Heart left ventricle (tissue), 13 donors: ENCODE measurements around the gene CDCA3.

Experiments
- POLR2A ChIP-seq, 2 donors: fragments of 450-650 bp; IDR thresholded peaks; one replicate each; pipeline ENCODE4 v1.6.1; 2017; ENCODE audit warnings: antibody characterized with exemption in 2 of 2, mild to moderate bottlenecking in 2 of 2, moderate library complexity in 2 of 2
- TF ChIP-seq, protein P1 (sequence below), 12 donors: fragments of 200-600 bp; sonication (generic) in 4 of 12; IDR thresholded peaks; one replicate each; pipeline versions ENCODE4 v1.5.0 to v1.8.0; 2018 to 2022; ENCODE audit warnings: antibody characterized with exemption in 12 of 12, mild to moderate bottlenecking in 5 of 12
- donor health status: ischemic (EF 13 %, LVEDD 7.1; RV severe dilation, severe dysfunction).
- donor health status: DM: no; HTN: yes; CAD: no.
- donor health status: DM: no; HTN: no; CAD: no.
- donor health status: ischemic (EF 25% LVEDD 6.9; RV normal size, moderate dysfunction).
- donor health status: ischemic (EF 25% LVEDD 5.7; RV mildly dilated, moderate dysfunction).
- donor health status: ischemic (EF 35%, LVEDD 5.7; RV mildly dilated, moderate dysfunction).
- donor health status: nonischemic (EF 11% LVEDD 7.7; RV severe dilation, severe dysfunction).
- donor health status: DM: yes; HTN: yes; CAD: no.
- donor health status: PGD.
- donor health status: ischemic (EF 29% LVEDD 5.4; RV normal size, mild dysfunction).
- donor health status: nonischemic (EF 23%, LVEDD 6.1; RV moderate dilation, normal function).

DNA sequence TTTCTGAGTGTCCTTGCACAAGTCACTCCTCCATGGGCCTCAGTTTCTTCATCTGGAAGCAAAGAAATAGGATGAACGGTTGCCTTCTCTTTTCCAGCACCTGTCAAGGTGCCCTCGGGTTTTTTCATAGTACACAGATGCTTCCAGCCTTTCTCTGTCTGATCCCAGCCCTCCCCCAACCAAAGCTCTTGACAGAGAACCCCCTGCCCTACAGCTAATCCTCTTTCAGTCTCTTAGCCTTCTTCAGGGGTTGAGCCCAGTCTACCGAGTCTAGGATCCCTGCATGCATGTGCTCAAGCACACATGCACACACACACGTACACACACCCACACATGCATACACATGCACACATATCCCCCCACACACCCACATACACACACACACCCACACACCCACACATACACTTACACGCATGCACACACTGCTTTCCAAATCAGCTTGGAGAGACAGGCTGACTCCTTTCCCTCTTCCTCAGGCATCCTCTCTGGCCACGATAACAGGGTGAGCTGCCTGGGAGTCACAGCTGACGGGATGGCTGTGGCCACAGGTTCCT, 4.7 kb downstream of the CDCA3 start:
- TF ChIP-seq, protein P1, sequence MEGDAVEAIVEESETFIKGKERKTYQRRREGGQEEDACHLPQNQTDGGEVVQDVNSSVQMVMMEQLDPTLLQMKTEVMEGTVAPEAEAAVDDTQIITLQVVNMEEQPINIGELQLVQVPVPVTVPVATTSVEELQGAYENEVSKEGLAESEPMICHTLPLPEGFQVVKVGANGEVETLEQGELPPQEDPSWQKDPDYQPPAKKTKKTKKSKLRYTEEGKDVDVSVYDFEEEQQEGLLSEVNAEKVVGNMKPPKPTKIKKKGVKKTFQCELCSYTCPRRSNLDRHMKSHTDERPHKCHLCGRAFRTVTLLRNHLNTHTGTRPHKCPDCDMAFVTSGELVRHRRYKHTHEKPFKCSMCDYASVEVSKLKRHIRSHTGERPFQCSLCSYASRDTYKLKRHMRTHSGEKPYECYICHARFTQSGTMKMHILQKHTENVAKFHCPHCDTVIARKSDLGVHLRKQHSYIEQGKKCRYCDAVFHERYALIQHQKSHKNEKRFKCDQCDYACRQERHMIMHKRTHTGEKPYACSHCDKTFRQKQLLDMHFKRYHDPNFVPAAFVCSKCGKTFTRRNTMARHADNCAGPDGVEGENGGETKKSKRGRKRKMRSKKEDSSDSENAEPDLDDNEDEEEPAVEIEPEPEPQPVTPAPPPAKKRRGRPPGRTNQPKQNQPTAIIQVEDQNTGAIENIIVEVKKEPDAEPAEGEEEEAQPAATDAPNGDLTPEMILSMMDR (IDR thresholded peaks at IDR 0.05) = no peak
- TF ChIP-seq POLR2A (IDR thresholded peaks at IDR 0.05) = no peak
